HG03064 (cell line): ENCODE results near the gene CTRB2.

ENCODE experiments used
- ATAC-seq: cut with Tn5 transposase; IDR thresholded peaks from one replicate; pipeline ENCODE4 v1.9.1; 2021; ENCODE audit warnings: low read depth; ENCODE audit not compliant: unreplicated experiment

CTRB2 gene

DNA sequence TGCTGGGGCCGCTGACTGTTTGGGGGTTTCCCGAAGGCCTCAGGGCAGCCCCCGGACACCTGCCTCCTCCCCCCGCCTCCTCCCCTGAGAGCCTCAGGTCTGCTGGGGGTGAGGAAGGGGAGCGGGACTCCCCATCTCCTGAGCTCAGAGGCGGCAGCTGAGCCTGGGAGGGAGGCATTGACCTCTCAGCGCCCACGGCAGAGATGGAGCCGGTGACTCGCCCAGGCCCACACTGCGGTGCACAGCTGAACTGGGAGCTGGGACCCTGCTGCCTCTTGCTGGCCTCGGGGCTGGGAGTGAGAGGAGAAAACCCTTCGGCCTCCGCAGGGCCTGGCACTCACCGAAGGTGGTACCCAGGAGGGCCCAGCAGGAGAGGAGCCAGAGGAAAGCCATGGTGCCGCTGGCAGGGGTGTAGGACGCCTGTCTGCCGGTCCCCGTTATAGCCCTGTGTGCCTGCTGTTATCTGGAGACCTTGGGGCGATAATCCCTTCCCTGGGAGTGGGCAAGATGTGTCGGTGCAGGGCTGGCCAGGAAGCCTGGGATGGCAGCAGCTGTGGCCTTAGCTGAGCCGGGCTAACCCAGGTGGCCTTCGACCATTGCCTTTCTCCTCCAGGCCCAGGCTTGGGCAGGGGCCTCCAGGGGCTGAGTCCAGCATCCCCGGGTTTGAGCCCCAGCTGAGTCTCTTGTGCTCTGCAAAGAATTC is at the start of gene CTRB2:
TSS of gene CTRB2 (minus strand) at position 413 of the 703 bp plus-strand sequence. CDS start at position 393, 20 bp downstream.
- ATAC-seq = no peak

DNA sequence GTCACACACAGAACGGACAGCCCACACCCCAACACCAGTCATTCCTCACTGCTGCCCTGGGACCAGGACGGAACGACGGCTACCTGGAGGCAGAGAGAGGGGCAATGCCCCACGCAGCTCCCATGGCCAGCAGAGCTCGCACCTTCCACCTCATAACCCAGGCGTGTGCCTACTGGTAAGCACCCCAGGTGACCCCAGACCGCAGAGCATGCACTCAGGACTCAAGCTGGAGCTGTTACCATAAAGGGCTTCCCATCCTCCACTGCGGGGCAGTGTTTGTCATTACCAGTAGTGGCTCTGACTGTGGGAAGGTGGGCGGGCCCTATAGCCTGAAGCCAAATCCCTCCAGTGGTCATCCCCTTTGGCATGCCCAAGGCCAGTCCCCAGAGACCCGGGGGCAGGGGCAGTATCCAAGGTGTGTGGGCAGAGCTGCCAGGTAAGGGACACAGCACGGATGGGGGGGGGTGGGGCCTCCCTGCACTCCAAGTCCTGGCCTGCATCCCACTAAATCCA is 49.2 kb upstream of the CTRB2 start:
- no peak for ATAC-seq

DNA sequence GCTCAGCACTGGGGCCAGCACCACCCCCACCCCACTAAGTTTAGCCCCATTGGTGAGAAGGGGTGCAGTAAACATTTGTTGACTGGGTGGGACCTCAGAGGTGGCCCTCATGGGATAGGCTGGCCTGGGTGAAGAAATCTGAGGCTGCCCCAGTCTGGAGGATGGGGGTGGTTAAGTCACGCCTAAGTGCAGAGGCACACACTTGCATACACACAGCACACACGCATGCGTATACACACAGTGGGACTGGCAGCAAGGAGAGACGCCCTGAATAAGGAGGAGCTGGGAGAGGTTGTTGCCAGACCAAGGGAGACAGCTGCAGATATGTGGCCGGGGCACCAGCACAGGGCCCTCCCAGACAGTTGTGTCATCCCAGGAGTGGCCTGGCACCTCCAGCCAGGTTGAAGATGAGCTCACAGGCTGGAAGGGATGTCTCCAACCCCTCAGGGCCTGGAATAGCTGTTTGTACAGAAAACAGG is 47.4 kb upstream of the CTRB2 start:
- no peak for ATAC-seq

DNA sequence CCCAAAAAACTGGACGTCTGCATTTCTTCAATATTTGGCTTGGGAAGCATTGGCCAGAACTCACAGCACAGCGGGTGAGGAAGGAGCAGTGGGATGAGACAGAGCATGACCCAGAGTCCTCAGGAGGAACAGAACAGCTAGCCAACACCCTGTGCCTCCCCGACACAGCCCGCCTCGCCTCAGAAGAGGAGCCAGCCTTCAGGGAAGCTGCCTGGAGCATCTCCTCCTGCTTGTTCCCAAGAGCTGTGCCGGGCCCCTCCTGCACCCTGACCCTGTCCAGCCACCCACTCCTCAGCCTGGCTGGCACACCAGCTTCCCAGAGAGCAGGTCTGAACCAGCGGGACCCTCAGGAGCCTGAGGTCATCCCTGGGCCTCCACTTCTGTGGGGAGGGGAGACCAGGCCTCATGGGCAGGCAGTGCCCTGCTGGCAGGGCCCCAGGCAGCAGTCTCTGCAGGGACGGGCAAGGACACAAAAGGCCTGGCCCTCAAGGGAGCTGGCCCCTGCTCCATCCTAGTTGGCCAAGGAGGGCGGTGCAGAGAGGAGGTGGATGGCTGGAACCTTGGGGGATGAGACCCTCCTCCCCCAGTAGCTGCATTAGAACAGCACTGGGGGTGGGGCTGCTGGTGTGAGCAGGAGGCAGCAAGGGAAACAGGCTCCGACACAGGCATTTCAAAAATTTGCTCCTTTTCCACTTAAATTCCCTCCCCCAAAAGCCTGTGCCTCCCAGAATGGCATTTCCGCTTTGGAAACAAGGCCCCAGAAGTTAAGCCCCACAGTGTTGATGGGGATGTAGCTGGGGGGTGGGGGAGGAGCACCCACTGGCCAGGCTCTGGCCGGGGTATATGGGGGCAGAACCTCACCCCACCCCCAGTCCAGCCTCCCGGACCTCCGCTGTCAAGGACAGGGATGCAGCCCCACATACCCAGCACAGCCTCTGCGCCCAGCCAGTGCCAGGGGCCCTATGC is 46.3 kb upstream of the CTRB2 start:
- ATAC-seq = no peak

DNA sequence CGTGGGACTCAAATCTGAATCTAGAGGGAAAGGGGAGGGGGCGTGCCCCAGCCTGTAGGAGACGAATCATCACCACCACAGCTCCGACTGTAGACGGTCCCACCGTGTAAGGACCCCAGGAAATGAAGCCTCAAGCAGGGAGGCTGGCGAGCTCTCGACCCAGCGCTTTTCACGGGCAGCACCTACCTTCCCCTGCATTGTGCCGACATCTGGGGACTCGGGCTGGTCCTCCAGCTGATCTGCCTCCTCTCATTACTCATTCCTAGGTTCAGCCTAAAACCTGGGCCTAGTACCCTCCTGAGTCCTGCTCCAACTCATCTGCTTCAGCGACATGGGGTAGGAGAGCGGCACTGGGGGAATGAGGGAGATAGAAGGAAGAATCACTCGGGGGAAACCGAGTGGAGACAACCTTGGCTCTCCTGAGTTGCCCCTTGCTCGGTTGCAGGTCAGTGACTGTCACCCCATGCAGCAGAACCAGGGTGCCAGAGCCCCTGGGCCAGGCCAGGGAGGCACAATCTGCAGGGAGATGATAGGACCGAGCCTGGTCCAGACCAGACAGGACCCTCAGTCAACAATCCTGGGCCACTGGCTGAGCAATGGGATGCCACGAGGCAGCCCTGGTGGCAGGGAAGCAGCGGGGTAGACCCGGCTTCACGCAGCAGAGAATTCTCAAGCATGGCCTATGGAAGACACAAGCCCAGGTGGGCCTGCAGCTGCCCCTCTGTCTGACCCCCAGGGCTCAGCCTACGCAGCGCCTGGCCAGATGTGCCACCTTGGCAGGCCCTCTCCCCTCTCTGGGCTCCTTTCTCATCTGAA is 45.3 kb upstream of the CTRB2 start:
- ATAC-seq = no peak

DNA sequence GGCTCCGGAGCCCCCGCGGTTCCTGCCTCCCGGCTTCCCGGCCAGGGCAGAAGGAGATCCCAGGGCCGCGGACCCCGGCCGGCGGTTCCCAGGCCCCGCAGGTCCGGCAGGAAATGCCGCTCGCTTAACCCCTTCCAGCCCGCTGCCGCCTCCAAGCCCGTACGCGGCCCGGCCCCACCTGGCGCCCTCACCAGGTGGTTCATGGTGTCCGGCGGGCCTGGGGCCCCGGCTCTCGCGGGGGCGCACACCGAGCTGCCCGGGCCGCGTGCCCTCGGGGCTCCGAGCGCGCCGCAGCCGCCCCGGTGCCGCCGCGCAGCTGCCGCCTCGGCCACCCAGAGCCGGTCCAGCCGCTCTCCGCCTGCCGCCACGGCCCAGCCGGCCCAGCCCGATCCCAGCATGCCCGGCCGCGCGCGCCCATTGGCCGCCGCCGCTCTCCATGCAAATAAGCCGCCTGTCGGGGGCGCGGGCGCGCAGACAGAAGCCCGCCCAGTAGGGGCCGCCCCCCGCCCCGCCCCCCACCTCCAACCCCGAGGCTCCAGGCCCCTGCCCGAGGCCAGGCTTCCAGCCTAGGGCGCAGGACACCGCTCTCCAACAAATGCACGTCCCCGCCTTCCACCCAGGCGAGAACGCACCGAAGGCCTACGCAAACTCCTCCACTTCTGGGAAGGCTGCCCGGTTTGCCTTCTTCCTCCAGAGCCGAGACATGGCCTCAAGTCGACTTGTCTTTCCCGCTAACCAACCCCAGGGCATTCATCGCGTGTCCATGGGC is 44.5 kb upstream of the CTRB2 start, which contains the start of gene BCAR1:
TSS of gene BCAR1 (minus strand) at position 345 of the 769 bp plus-strand sequence. CDS start at position 203, 142 bp downstream.
- ATAC-seq = peak; percentile 65

DNA sequence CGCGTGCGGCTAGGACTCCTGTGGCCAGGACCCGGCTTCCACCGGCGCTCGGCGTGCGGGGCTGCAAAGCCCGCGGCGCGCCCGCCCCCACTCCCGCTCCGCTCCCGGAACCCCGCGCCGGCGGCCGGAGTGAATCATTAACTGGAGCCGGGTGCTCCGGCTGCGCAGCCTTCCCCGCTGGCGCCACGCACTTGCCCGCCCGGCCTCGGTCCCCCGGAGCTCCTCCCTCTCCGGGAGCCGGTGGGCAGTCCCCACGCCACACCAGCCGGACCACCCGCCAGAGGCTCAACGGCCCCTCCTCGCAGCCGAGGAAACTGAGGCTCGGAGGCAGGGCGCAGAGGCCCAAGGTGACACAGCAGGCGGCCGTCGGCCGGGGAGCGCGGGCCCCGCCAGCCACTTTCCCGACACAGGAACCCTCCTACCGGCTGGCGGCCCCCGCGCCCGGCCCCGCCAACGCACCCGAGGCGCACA is 43.9 kb upstream of the CTRB2 start:
- peak; percentile 46 for ATAC-seq

DNA sequence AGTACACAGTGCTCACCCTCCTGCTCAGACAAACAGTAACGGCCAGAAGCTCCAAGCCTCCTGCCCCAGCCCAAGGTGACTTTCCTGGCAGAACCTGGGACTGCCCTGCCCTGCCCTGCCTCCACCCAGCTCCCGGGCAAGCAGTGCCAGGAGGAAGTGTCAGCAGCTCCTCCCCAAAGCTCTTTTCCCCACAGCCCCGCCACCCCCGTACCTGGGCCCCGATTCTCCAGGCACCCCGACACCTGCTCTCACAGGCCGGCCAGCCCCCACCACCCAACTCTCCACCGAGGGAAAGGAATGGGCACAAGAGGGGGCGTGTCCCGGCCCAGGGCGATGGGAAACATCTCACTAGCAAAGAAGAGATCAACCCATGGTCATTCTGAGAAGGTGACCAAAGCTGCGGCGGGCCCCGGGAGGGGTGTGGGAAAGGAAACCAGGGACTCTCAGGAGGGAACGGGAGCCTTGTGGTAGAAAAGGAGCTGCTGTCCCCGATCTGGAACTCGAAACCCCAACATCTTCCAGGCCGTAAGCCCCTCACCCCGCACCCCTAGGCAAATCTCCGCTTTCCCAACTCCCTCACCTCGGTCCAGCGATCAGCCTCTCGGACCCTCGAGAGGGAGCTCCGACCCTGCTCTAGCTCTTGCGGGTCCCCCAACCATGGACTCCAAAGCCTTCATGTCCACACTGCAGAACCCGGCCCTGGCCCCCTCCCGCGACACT is 43.3 kb upstream of the CTRB2 start:
- no peak for ATAC-seq

DNA sequence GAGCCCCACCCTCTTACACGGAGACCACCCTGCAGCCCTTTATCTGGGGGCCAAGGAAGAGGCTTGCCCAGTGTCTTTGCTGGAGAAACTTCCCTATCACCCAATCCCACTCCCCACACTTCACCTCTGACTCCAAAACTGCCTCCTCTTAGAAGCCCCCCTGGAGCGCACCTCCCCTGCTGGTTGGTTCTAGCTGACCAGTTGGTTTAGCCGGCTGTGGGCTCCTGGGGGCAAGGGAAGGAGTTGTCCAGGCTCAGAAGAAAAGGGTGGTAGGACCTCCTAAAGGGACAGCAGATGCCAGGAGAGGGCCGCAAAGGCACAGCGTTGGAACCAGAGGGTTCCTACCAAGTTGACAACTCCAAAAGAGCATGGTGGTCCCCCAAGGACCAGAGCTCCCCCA is 42.5 kb upstream of the CTRB2 start:
- no peak for ATAC-seq

DNA sequence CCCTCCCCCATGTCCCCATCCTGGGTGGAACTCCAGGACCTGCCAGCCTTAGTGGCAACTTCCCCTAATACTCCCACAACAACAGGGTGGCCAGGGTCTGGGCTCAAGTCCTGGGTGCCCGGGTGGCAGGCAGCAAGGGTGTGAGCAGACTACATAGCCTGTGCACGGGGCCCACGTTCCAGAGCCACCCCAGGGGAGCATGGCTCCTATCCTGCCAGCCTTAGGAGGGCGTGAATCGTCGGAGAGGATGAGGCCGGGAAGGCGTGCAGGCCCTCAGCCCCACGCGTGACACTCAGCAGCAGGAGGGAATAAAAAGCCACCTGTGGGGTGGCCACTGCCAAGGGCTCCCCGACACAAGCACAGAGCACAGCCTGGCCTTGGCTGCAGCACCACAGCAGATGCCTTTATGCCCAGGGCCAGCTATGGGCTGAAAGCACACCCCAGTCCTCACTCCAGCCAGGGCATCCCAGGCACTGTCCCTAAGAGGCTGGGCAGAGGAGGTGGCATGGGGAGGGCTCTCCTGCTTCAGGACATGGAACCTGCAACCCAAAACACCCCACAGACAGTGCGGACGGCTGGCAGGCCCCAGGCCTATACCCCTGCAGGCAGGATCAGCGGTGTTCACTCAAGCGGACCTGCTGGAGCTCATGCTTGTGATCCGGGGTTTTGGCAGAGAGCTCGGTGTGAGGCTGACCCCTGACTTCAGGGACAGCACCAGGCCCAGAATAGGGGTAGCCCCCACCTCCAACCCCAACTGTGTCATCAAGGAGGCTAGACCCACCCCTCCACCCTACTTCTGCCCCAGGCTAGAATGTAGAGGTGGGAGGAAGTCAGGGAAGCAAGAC is 41.8 kb upstream of the CTRB2 start:
- ATAC-seq = no peak

DNA sequence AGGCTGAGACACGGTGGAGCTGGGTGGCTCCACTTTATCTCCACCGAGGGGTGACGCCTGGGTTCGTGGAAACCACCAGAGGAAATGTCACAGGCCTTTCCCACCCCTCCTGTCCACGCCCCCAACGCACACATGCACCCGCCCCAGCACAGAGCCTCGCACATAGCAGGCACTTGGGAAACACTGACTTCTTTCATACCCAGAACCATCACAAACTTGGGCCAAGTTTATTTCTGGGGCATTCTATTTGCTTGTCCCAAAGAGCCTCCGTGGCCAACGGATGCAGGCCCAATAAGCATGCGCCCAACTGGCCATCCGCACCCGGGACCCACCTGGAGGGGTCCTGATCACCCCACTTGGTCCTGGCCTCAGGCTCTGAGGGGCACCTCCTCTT is 41.2 kb upstream of the CTRB2 start:
- no peak for ATAC-seq

DNA sequence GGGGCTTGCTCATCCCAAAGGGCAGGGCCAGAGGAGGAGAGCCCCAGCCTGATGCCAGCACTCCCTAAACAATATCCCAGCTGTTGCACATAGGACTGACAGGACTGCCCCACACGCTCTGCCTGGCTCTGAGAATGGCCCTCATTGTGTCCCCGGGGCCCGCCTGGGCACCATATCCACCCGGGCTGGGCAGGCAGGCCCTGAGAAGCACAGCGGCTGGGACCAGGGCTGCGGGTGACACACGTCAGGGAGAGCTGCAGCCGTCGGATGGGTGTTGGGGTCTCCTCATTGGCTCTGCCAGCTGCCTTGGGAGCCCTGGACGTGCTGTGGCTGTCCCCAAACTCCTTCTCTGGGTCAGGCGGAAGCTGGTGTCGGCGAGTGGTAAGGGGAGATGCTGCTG is 40.3 kb upstream of the CTRB2 start:
- no peak for ATAC-seq

DNA sequence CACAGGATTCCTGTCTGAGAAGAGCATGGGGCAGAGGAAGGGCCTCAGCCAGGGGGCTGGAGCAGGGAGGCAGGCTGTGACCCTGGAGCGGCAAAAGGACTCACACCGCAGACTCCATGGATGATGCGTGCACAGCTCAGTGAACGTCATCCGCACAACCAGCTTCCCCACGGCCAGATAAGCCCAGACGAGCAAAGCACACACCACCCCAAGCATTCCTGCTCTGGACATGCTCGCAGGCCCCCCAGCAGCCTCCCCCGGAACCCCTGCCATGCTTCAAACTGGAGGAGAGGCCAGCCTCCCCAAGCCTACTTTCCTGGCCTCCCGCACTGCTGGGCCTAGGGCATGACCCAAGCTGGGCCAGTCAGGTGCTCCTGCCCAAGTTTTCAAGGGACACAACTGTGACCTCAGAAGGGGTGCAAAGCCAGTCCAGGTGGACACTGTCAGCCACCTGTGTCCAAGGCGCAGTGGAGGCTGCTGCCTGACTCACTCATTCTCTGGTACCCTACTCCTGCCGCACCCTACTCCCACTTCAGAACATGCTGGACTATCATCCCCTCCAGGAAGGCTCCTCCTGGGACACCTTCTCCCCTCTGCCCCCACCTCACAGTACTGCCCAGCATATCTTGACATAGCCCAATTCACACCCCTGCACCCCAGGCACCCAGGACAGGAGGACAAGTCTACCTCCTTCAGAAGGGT is 39.7 kb upstream of the CTRB2 start:
- no peak for ATAC-seq

DNA sequence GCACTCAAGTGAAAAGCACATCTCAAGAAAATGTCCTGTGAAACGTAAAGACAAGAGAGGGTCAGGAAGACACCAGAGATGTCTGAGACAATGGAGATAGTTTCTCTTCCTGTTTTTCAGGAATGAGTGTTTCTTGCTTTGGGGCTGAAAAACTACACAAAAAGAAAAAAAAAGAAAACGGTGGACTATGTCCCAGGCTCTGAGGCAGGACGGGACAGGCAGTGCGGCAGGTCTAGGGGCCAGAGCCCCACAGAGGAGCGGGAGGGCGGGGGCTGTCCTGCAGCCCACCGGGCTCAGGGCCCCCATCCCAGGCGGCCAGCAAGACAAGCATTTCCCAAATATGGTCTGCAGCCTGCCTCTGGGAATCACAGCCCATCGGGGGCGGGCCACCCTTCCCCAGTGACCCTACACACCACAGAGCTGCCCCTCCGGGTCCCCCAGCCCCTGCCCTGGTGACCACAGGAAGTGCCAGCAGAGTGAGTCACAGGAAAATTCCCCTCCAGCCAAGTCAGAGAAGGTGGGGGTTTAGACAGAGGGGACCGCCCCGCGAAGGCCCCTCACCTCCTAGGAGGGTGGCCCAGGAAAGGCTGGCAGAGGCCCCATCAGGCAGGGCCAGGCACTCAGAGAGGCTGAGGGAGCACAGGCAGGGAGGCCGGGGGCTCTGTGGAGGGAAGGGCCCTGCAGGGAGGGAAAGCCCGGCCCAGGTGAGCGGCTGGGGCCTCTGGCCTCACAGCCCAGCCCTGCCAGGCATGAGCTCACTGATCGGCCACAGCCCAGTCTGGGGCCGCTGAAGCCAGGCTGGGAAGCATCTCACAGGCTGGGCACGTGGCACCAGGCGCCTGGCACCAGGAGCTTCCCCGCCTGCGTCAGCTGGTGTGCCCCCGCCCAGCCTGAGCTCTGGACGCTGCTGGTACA is 38.1 kb upstream of the CTRB2 start:
- ATAC-seq = no peak

DNA sequence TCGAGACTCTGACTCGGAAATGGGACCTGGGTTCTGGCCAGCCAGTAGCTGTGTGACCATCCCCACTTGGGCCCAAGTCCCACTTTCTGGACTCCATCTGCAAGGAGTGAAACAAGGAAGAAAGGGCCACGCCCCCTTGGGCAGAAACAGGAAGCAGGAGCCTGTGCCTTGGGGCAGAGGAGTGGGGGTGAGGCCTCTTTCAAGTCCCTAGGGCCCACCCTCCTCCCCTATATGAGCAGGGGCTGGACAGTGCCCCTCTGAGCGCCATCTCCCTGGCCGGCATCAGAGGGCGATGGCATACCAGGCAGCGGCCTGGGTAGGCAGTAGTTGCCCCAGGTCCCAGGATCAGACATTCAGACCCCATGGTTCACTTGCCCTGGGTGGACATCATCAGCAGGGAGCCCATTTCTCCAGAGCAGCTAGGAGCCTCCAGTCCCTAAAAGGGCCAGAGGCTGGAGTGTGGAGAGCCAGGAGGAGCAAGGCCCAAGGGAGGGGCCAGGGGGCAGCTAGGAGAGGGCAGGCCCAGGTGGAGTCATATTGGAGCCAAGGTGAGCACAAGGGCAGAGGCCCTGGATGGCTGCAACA is 37.4 kb upstream of the CTRB2 start:
- ATAC-seq = no peak

DNA sequence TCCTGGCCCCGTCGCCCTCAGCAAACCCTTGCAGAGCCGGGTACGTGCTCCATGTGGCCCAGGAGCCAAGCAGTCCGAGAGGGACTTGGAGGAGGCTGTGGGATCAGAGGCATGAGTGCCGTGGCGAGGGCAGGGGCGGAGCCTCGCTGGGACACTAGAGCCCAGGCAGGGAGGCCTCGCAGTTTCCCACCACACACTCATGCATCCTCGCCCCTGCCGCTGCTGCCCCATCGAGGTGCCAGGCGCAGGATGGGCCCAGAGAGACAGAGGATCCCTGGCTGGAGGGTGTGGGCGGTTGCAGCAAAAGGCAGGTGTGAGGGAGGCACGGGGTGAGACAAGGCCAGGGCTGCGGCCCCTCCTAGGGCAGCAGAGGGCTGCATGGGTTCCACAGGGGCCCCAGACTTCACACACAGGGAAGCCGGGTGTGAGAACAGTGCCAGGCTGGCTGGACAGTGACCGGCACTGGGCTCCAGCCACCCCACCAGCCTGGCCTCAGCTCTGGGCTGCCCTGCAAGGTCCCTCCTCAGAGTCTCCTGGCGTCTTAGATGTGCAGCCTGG is 36.8 kb upstream of the CTRB2 start:
- ATAC-seq = no peak
